ENCODE data around the gene IGF1R.

The IGF1R gene

DNA sequence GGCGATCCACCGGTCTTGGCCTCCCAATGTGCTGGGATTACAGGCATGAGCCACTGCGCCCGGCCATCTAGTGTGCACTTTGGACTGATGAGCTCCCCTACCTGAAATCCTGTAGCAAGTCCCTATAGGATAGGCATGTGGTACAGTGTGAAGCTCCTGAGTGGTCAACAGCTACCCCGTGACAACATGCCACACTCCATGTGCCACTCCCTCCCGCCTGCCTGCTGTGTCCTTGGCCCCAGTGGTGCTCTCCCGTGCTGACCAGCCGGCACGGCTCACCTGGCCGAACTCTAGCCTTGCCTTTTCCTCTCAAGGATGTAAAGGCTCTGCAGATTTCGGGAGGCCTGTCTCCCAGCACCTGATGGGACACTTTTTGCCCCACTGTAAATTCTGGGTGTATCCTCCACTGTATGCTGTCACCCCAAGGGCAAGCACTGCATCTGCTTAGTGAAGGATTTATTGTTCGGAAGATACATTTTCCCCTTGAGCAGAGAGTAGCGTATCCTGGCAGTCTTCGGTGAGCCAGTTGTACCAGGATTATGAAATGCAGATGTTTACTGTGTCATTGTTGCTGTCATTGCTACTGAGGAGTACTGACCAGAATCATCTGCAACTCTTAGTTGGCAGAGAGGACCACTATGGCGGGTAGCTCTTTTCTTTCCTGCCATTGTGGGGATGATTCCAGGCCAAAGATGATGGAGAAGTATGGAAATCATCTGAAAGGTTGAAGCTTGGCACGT lies 64.7 kb downstream of the IGF1R start:
- no peak for DNase-seq

DNA sequence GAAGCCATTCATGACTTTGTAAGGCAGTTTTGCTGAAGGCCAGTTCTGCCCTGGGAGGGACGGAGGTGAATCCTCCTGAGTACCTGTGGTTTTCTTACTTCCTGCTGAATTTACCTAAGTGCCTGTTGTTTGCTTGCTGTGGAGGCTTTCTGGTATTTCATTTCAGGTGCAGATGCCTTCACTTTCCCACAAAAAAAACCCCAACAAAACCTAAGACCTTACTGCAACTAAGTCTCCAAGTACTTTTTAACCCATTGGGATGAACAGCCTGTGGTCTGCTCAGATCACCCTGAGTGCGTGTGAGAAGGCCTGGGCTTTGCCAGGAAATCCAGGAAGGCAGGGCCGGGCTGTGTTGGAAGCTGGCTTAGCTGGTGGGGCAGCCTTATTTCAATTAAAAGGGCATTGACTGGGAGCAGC lies 65.3 kb downstream of the IGF1R start:
- DNase-seq, result no peak

DNA sequence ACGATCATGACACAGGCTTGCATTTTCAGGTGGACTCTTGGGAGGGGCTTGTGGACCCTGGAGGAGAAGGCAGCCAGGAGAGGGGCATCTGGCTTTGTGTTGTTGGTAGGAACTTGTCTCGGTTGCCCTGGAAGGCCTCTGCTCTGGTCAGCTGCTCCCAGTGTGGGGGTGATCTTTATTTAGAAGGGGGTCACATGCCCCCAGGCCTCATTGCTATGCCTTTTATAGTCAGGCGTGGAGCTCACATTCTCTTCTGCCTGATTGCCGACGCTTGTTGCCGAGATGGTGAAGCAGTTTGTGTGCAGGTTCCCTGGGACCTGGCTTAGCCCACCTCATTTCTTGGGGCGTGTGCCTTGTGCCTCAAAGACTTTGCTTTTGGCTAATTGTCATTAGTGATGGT lies 66.6 kb downstream of the IGF1R start:
- no peak for DNase-seq

GRCh38 chr15:98715401-98715800 lies 67.1 kb downstream of the IGF1R start:
- no peak for DNase-seq

- no peak for DNase-seq
Measured at GRCh38 chr15:98715890-98716443, 67.6 kb downstream of the IGF1R start.

- no peak for DNase-seq
Measured at GRCh38 chr15:98717371-98717770, 69.0 kb downstream of the IGF1R start.

DNA sequence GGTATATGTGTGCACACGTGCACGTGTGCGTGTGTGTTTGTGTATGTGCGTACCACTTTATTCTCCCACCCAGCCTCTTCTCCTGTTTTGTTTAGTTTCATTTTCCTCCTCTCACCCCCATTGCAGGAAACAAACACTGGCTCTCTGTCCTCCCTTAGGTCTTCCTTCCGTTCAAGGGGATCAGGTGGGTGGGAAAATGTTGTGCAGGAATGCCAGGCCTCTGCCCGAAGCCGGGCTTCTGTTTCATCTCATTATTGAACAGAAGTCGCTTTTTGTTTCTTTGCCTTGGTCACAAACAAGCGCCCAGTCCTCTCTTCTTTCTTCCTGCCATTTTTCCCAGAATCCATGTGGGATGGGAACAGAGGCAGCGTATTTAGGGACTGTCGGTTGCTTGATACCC lies 69.6 kb downstream of the IGF1R start:
- DNase-seq, result no peak

GRCh38 chr15:98718426-98719136 lies 70.2 kb downstream of the IGF1R start:
- DNase-seq, result no peak

DNA sequence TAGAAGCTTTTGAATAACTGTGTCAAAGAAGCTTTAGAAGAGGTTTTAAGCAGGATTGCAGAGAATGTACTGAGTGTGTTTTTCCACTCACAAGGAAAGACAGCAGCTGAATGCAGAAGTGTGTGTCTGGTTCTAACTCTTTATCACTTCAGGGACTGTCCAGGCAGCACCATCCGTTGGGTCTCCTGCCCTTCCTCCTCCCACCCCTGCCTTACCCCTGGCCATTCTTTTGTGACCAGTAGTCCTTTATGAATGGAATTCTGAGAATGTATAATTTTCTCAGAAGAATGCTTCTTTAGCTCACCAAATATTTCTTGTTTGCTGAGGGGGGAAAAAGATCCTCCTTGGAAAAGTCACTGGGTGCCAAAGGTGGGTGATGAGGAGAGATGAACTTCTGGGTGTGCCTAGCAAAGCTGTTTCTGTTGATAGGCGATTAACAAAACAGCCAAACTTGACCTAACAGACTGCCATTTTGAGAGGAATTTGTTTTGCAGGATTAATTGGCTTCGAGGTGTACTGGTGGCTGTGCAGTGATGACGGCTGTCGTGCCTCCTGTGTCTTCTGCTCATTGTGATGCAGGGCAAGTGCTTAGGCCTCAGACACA lies 70.9 kb downstream of the IGF1R start:
- no peak for DNase-seq

- DNase-seq, result no peak
Measured at GRCh38 chr15:98720031-98720430, 71.7 kb downstream of the IGF1R start.

DNA sequence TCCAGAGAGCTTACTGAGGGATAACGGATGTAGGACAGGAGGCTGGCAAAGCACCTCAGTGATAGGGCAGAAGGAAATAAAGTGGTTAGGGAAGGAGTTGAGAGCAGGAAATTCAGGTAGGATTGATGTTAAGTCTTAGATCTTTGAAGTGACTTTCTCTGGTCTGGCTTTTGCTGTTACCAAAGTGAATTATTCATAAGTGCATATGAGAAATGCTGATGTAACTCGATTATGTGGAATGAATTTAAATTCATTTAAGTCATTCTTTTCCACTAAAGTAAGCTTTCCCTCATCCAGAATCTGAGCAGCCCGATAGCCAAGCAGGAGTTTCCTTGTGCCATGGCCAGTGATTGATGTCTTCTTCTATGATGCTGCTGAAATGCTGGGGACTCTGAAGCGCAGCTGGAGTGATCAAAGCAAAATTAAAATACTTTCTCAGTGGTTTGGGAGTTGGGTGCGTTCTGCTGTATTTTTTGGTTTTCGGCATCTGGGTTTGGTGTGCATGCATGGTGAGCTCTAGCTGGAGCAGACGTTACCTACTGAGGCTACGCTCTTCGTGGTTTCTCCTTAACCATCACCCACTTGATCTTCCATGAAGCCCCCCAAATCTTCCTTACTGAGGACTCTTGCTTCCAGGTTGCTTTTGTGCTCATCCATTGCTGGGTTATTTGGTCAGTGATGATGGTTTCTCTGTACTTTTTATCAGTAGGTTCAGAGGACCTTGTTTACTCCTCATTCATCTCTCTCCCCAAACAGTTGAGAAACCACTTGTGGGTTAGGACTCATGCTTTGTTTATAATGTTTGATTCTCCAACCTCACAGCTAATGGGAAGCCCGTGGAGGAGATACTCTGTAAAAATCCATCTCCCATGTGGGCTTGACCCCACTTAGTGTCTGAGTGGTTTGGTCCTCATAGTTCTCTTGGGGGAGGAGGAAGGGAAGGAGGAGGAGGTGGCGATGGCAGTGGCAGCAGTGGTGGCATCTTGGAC lies 72.5 kb downstream of the IGF1R start:
- no peak for DNase-seq

DNA sequence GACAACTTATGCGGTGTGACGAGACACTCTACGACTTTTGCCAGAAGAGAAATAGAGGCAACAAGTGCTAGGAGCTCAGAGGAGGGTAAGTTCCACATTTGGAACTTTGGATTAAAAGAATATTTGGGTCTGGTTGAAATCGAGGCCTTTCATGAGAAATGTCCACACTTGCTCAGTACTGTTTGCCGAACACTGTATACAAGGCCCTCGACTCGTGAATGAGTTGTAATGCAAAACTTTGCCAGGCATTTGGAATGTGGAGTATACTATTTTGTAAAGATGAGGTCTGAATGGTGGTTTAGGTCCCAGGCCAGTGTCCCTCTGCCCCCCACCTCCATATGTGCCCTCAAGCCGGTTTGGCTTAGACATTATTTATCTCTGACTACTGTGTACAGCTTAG lies 73.9 kb downstream of the IGF1R start:
- DNase-seq, result no peak

- DNase-seq, result no peak
Measured at GRCh38 chr15:98722645-98723044, 74.3 kb downstream of the IGF1R start.

DNA sequence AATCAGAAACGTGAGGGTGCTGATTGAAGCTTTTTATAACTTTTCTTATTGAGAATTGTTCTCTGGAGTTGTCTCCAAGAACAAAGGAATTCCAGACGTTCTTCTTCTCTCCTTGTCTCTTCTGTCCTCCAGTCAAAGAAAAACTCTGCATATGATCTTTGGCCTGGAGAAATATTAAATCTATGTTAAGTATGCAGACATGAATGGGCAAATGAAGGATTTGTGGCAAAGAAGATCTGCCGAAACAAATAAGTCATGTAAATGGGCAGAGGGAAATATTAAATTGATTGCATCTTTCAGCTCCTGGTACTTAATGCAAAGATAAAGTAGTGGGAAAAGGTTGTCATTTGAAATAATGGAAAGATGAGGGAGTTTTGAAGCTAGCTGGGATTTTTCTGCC lies 74.9 kb downstream of the IGF1R start:
- no peak for DNase-seq

- no peak for DNase-seq
Measured at GRCh38 chr15:98724048-98724447, 75.7 kb downstream of the IGF1R start.

DNA sequence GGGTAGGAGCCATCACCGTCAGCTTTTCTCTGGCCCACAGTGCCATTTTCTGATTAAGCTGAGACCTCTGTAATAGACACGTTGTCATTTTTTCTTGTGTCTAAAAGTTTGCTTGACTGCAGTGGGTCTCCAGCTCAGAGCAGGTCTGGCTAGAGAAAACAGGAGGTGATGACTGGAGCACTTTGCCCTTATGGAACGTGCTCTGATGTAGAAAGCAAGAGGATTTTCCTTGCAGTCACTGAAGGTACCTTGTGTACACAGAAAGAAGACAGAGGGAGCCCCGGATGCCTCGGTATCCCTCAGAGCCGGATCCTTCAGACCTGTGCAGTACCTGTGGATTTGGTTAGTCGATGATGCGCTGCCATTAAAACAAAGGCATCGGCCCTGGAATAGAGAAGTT lies 76.2 kb downstream of the IGF1R start:
- no peak for DNase-seq

GRCh38 chr15:98725874-98726273 lies 77.5 kb downstream of the IGF1R start:
- DNase-seq, result no peak

DNA sequence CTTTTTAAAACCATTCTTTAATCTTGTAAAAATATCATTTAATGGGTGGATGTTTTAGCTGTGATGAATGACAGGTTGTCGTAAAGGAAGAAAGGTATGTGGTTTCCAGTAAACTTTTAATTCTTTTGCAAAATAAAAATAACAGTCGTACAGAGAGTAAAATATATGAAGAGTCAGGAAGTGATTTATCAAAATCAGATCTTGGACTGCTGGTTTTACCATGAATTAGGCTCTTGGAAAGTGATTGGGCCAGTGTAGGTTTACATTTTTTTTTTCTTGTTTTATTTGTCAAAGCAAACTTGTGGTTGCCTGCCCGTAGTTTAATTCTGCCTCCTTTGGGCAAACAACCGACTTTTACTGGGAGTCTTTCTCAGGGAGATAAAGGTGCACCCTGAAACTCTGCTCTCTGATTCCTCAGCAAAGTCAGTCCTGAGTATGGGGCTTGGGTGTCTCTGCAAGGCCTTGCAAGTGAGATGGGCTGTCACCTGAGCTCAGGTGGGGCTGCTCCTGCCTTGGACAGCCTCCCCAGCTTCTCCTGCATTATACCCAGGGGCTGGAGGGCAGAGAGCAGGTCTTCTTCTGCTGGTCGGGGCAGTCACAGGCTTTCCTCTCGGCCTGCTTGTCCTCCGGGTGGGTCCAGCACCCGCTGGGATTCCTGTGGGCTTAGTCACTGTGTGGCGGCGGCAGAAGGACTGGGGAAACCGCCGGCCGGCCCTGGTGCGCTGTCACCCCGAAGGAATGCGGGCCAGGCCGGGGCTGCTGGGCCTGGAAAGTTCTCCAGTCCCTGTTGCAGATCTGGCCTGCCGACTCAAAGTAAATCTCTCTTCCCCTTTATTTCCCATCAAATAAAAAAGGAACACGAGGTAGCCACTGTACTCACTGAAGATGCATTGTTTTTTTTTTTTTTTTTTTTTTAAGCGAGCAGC lies 79.0 kb downstream of the IGF1R start:
- DNase-seq, result no peak

- no peak for DNase-seq
Measured at GRCh38 chr15:98728082-98728810, 79.9 kb downstream of the IGF1R start.

DNA sequence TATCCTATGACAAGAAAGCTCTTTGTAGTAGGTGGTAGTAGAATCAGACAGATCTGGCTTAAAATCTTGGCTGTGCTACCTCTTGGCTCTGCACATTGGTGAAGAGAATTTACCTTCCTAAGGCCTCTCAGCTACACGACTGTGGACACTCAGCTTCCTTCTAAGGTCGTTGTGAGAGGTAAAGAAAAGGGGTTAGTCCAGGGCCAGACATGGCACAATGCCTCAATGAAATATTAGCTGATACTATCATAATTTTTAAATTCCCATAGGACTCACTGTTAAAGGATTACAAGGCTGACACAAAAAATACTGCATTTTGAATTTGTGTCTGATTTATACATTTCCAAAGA lies 80.4 kb downstream of the IGF1R start:
- no peak for DNase-seq

Measured in stimulated activated CD4-positive, alpha-beta T cell treated with anti-CD3 and anti-CD28 coated beads, Interleukin-4, amount 100 ng/mL, for 24 hours (primary cell).